GM04504 (cell line): Measurements from ENCODE around the gene PCDHGB6.
"Not testable (repeated sequence)": the region's sequence is repeated elsewhere in the genome, so short reads cannot be mapped to it uniquely, and the experiment has no call there.

Experiments used
- DNase-seq: peaks from one replicate; pipeline ENCODE4 v3.0.0-alpha.2; 2012; ENCODE audit warnings: low read depth

PCDHGB6 gene

DNA sequence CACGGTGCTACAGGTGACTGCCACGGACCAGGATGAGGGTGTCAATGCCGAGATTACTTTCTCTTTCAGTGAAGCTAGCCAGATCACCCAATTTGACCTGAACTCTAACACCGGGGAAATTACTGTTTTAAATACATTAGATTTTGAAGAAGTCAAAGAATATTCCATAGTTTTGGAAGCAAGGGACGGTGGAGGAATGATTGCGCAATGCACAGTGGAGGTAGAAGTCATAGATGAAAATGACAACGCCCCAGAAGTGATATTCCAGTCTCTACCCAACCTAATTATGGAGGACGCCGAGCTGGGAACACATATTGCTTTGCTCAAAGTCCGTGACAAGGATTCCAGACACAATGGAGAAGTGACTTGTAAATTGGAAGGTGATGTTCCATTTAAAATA lies 19.2 kb upstream of the PCDHGB6 start:
- DNase-seq, result no peak

DNA sequence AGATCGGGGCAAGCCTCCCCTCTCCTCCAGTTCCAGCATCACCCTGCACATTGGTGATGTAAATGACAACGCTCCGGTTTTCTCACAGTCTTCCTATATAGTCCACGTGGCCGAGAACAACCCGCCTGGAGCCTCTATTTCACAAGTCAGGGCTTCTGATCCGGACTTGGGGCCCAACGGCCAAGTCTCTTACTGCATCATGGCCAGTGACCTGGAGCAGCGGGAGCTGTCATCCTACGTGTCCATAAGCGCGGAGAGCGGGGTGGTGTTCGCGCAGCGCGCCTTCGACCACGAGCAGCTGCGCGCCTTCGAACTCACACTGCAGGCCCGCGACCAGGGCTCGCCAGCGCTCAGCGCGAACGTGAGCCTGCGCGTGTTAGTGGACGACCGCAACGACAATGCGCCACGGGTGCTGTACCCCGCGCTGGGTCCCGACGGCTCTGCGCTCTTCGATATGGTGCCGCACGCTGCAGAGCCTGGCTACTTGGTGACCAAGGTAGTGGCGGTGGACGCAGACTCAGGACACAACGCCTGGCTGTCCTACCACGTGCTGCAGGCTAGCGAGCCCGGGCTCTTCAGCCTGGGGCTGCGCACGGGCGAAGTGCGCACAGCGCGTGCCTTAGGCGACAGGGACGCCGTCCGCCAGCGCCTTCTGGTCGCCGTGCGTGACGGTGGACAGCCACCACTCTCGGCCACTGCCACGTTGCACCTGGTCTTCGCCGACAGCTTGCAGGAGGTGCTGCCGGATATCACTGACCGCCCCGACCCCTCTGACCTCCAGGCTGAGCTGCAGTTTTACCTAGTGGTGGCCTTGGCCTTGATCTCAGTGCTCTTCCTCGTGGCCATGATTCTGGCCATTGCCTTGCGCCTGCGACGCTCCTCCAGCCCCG lies 18.4 kb upstream of the PCDHGB6 start:
- no peak for DNase-seq

DNA sequence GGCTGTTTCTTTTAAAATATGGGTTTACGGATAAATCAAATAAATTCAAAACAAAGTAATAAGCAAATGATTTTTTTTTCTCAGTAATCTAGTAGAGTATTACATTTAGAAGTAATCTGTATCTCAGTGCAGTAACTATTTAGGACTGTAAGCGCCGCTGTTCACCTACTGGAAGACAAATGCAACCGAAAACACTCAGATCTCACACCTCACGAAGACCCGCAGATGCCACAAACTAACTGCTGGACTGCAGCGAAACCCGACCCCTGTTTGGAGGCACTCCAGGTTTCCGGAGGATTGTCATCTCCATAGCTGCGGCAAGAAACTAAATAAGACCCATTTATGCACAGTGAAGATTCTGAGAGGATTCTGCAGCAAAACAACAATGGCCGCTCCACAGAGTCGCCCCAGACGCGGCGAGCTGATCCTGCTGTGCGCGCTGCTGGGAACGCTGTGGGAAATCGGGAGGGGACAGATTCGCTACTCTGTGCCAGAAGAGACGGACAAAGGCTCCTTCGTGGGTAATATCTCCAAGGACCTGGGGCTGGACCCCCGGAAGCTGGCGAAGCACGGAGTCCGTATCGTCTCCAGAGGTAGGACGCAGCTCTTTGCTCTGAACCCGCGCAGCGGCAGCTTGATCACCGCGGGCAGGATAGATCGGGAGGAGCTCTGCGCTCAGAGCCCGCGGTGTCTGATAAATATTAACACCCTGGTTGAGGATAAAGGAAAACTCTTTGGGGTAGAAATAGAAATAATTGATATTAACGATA lies 15.2 kb upstream of the PCDHGB6 start, which contains the start of gene PCDHGA8:
PCDHGA8 (plus strand) TSS at position 205 of the 770 bp plus-strand sequence; CDS start at position 386, 181 bp downstream.
- DNase-seq, result no peak

DNA sequence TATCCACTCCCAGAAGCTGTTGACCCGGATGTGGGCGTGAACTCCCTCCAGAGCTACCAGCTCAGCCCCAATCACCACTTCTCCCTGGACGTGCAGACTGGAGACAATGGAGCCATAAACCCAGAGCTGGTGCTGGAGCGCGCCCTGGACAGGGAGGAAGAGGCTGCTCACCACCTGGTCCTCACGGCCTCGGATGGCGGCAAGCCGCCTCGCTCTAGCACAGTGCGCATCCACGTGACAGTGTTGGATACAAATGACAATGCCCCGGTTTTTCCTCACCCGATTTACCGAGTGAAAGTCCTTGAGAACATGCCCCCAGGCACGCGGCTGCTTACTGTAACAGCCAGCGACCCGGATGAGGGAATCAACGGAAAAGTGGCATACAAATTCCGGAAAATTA lies 14.6 kb upstream of the PCDHGB6 start:
- DNase-seq, result no peak

DNA sequence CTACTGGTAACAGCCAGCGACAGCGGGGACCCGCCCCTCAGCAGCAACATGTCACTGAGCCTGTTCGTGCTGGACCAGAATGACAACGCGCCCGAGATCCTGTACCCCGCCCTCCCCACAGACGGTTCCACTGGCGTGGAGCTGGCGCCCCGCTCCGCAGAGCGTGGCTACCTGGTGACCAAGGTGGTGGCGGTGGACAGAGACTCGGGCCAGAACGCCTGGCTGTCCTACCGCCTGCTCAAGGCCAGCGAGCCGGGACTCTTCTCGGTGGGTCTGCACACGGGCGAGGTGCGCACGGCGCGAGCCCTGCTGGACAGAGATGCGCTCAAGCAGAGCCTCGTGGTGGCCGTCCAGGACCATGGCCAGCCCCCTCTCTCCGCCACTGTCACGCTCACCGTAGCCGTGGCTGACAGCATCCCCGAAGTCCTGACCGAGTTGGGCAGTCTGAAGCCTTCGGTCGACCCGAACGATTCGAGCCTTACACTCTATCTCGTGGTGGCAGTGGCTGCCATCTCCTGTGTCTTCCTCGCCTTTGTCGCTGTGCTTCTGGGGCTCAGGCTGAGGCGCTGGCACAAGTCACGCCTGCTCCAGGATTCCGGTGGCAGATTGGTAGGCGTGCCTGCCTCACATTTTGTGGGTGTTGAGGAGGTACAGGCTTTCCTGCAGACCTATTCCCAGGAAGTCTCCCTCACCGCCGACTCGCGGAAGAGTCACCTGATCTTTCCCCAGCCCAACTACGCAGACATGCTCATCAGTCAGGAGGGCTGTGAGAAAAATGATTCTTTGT lies 13.2 kb upstream of the PCDHGB6 start:
- not testable (repeated sequence) for DNase-seq

DNA sequence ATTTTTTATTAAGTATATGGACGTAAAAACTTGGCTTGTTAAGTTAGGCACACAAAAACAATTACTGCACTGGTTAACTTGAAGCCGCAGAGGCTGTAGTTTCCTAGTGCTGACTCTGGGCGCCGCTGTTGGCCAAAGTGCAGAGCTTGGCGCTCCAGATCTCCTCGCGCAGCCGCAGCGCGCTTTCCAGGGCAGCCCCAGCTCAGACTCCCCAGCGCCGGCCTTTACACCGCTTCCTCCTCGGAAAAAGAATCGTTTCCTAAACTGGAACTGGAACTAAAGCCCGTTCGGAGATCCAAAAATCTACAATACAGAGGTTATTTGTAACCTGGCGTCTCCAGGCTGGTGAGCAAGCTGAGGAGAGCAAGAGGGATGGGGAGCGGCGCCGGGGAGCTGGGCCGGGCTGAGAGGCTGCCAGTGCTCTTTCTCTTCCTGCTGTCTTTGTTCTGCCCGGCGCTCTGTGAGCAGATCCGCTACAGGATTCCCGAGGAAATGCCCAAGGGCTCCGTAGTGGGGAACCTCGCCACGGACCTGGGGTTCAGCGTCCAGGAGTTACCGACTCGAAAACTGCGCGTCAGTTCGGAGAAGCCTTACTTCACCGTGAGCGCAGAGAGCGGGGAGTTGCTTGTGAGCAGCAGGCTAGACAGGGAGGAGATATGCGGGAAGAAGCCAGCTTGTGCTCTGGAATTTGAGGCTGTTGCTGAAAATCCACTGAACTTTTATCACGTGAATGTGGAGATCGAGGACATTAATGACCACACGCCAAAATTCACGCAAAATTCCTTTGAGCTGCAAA lies 9.9 kb upstream of the PCDHGB6 start, which contains the start of gene PCDHGB5:
PCDHGB5 (plus strand) TSS at position 192 of the 796 bp plus-strand sequence; CDS start at position 373, 181 bp downstream.
- not testable (repeated sequence) for DNase-seq

DNA sequence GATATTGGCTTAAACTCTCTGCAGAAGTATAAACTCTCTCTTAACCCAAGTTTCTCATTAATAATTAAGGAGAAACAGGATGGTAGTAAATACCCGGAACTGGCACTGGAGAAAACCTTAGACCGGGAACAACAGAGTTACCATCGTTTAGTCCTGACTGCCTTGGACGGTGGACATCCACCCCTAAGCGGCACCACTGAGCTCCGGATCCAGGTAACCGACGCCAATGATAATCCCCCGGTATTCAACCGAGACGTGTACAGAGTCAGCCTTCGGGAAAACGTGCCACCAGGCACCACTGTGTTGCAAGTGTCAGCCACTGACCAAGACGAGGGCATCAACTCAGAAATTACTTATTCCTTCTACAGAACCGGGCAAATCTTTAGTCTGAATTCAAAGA lies 9.2 kb upstream of the PCDHGB6 start:
- DNase-seq, result no peak

DNA sequence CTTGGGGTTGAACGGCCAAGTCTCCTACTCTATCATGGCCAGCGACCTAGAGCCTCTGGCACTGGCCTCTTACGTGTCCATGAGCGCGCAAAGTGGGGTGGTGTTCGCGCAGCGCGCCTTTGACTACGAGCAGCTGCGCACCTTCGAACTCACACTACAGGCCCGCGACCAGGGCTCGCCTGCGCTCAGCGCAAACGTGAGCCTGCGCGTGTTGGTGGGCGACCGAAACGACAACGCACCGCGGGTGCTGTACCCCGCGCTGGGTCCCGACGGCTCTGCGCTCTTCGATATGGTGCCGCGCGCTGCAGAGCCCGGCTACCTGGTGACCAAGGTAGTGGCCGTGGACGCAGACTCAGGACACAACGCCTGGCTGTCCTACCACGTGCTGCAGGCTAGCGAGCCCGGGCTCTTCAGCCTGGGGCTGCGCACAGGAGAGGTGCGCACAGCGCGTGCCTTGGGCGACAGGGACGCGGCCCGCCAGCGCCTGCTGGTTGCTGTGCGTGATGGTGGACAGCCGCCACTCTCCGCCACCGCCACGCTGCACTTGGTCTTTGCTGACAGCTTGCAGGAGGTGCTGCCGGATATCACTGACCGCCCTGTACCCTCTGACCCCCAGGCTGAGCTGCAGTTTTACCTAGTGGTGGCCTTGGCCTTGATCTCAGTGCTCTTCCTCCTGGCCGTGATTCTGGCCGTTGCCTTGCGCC lies 8.1 kb upstream of the PCDHGB6 start:
- no peak for DNase-seq

DNA sequence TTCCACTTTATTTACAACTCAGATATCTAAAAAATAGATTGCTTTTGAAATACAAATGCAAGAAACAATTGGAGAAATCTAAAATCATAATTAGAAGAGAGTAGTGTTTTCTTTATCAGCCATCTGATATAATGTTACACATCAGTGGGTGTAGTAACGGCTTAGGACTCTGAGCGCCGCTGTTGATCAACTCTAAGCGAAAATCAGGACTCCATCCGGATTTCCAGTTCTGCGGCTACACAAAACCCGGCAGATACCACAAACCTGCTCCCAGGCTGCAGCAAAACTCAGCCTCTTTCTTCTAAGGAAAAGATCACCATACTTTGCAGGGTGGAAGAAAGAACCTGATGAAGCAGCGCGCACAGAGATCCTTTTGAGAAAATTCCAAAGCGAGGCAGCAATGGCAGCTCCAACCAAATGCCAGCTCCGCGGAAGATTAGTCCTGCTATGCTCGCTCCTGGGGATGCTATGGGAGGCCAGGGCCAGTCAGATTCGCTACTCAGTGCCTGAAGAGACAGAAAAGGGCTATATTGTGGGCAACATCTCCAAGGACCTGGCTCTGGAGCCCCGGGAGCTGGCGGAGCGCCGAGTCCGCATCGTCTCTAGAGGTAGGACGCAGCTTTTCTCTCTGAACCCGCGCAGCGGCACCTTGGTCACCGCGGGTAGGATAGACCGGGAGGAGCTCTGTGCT lies 5.1 kb upstream of the PCDHGB6 start, which contains the start of gene PCDHGA9:
PCDHGA9 (plus strand) TSS at position 226 of the 691 bp plus-strand sequence; CDS start at position 401, 175 bp downstream.
- no peak for DNase-seq

DNA sequence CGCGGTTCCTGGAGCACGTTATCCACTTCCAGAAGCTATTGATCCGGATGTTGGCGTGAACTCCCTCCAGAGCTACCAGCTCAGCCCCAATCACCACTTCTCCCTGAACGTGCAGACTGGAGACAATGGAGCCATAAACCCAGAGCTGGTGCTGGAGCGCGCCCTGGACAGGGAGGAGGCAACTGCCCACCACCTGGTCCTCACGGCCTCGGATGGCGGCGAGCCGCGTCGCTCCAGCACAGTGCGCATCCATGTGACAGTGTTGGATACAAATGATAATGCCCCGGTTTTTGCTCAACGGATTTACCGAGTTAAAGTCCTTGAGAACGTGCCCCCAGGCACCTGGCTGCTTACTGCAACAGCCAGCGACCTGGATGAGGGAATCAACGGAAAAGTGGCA lies 4.4 kb upstream of the PCDHGB6 start:
- DNase-seq, result no peak

DNA sequence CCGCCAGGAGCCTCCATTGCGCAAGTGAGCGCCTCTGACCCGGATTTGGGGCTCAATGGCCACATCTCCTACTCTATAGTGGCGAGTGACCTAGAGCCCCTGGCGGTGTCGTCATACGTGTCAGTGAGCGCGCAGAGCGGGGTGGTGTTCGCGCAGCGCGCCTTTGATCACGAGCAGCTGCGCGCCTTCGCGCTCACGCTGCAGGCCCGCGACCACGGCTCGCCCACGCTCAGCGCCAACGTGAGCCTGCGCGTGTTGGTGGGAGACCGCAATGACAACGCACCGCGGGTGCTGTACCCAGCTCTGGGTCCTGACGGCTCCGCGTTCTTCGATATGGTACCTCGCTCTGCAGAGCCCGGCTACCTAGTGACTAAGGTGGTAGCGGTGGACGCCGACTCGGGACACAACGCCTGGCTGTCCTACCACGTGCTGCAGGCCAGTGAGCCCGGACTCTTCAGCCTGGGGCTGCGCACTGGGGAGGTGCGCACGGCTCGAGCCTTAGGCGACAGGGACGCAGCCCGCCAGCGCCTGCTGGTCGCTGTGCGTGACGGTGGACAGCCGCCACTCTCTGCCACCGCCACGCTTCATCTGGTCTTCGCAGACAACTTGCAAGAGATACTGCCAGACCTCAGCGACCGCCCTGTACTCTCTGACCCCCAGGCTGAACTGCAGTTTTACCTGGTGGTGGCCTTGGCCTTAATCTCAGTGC lies 1.9 kb downstream of the PCDHGB6 start:
- no peak for DNase-seq

DNA sequence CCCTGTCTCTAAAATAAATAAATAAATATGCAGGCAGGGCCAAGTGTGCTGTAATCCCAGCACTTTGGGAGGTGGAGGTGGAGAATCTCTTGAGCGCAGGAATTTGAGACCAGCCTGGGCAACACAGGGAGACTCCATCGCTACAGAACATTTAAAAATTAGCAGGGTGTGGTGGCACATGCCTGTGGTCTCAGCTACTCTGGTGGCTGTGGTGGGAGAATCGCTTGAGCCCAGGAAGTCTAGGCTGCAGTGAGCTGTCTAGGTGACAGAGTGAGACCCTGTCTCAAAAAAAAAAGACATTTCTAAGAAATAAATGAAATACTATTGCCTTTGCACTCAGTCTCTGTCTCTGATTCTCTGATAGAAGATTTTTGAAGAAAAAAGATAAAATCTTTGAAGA lies 3.8 kb downstream of the PCDHGB6 start:
- no peak for DNase-seq

DNA sequence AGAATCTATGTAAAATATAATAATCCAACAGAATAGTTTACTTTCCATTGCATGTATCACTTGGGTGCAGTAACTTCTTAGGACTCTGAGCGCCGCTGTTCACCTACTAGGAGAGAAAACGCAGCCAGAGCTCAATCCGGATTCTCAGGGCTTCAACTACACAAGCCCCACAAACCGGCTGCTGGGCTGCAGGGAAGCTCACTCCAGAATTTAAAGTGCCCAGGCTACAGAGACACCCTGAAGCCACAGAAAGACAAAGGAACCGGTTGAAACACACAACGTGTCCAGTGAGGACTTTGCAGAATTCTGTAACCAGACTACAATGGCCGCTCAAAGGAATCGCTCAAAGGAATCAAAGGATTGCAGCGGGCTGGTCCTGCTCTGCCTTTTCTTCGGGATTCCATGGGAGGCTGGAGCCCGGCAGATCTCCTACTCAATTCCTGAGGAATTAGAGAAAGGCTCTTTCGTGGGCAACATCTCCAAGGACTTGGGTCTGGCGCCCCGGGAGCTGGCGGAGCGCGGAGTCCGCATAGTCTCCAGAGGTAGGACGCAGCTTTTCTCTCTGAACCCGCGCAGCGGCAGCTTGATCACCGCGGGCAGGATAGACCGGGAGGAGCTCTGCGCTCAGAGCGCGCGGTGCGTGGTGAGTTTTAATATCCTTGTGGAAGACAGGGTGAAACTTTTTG lies 5.2 kb downstream of the PCDHGB6 start, which contains the start of gene PCDHGA10:
PCDHGA10 (plus strand) TSS at position 134 of the 686 bp plus-strand sequence; CDS start at position 323, 189 bp downstream.
- no peak for DNase-seq

DNA sequence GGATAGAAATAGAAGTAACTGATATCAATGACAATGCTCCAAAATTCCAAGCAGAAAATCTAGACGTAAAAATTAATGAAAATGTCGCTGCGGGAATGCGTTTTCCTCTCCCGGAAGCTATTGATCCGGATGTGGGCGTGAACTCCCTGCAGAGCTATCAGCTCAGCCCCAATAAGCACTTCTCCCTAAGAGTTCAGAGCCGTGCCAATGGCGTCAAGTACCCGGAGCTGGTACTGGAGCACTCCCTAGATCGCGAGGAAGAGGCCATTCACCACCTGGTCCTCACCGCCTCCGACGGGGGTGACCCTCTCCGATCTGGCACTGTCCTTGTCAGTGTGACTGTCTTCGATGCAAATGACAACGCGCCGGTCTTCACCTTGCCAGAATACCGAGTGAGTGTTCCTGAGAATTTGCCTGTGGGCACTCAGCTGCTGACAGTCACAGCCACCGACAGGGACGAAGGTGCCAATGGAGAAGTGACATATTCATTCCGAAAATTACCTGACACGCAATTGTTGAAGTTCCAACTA lies 5.8 kb downstream of the PCDHGB6 start:
- DNase-seq, result no peak

DNA sequence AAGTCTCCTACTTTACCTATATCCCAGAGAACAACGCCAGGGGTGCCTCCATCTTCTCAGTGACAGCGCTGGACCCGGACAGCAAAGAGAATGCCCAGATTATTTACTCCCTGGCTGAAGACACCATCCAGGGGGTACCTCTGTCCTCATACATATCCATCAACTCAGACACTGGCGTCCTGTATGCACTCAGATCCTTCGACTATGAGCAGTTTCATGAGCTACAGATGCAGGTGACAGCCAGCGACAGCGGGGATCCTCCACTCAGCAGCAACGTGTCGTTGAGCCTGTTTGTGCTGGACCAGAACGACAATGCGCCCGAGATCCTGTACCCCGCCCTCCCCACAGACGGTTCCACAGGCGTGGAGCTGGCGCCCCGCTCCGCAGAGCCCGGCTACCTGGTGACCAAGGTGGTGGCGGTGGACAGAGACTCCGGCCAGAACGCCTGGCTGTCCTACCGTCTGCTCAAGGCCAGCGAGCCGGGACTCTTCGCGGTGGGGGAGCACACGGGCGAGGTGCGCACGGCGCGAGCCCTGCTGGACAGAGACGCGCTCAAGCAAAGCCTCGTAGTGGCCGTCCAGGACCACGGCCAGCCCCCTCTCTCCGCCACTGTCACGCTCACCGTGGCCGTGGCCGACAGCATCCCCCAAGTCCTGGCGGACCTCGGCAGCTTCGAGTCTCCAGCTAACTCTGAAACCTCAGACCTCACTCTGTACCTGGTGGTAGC lies 6.9 kb downstream of the PCDHGB6 start:
- not testable (repeated sequence) for DNase-seq

DNA sequence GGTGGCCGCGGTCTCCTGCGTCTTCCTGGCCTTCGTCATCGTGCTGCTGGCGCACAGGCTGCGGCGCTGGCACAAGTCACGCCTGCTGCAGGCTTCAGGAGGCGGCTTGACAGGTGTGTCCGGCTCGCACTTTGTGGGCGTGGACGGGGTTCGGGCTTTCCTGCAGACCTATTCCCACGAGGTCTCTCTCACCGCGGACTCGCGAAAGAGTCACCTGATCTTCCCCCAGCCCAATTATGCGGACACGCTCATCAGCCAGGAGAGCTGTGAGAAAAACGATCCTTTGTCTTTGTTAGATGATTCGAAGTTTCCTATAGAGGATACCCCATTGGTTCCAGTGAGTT lies 7.4 kb downstream of the PCDHGB6 start:
- not testable (repeated sequence) for DNase-seq

DNA sequence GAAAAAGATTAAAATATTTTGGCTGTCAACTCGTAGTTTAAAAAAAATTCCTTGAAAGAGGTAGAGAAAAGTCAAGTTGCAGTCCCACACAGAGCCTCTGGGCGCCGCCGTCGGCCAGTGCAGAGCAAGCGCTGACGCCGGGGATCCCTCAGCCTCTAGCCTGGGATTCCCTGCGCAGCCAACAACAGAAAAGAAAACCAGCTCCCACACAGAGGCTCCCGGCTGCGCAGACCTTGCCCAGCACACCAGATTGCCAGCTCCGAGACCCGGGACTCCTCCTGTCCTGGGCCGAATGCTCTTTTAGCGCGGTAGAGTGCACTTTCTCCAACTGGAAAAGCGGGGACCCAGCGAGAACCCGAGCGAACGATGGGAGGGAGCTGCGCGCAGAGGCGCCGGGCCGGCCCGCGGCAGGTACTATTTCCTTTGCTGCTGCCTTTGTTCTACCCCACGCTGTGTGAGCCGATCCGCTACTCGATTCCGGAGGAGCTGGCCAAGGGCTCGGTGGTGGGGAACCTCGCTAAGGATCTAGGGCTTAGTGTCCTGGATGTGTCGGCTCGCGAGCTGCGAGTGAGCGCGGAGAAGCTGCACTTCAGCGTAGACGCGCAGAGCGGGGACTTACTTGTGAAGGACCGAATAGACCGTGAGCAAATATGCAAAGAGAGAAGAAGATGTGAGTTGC lies 9.8 kb downstream of the PCDHGB6 start, which contains the start of gene PCDHGB7:
PCDHGB7 (plus strand) TSS at position 184 of the 679 bp plus-strand sequence; CDS start at position 367, 183 bp downstream.
- DNase-seq, result peak; percentile 57
